SK-N-SH treated with all-trans-retinoic acid at 6 μM for 48 hours (cell line): Measurements from ENCODE around the gene BICRAL.

ENCODE experiments used
- ARNTL ChIP-seq: fragments of 450-650 bp; formaldehyde crosslinking; IDR thresholded peaks from 2 replicates; pipeline ENCODE4 v1.5.0; 2020; ENCODE audit warnings: low read depth, mild to moderate bottlenecking, moderate library complexity, borderline replicate concordance
- BACH2 ChIP-seq: fragments of 250-450 bp; sonication (Bioruptor Pico); IDR thresholded peaks from 2 replicates; pipeline ENCODE4 v1.9.0; 2021; ENCODE audit warnings: mild to moderate bottlenecking, borderline replicate concordance
- GLIS3 ChIP-seq: fragments of 250-450 bp; sonication (Bioruptor Pico); IDR thresholded peaks from 2 replicates; pipeline ENCODE4 v1.5.0; 2020; ENCODE audit warnings: mild to moderate bottlenecking, moderate library complexity
- ISL1 ChIP-seq: fragments of 250-450 bp; sonication (Bioruptor Pico); IDR thresholded peaks from 2 replicates; pipeline ENCODE4 v2.1.2; 2022; ENCODE audit warnings: mild to moderate bottlenecking, moderate library complexity
- OSR1 ChIP-seq: fragments of 250-450 bp; sonication (Bioruptor Pico); IDR thresholded peaks from 2 replicates; pipeline ENCODE4 v1.8.0; 2022; ENCODE audit warnings: moderate library complexity, mild to moderate bottlenecking, inconsistent platforms
- PPARA ChIP-seq: fragments of 250-450 bp; sonication (Bioruptor Pico); IDR thresholded peaks from 2 replicates; pipeline ENCODE4 v1.5.0; 2020; ENCODE audit warnings: mild to moderate bottlenecking, borderline replicate concordance
- RARB ChIP-seq: fragments of 250-450 bp; sonication (Bioruptor Pico); IDR thresholded peaks from 2 replicates; pipeline ENCODE4 v1.8.0; 2021; ENCODE audit warnings: mild to moderate bottlenecking, moderate library complexity
- ZFP3 ChIP-seq: fragments of 250-450 bp; sonication (Bioruptor Pico); IDR thresholded peaks from 2 replicates; pipeline ENCODE4 v1.5.0; 2020; ENCODE audit warnings: mild to moderate bottlenecking, moderate library complexity
- ZFP30 ChIP-seq: fragments of 450-650 bp; formaldehyde crosslinking; IDR thresholded peaks from 2 replicates; pipeline ENCODE4 v1.5.0; 2022; ENCODE audit warnings: mild to moderate bottlenecking, moderate library complexity
- ZNF565 ChIP-seq: fragments of 450-650 bp; formaldehyde crosslinking; conservative IDR thresholded peaks from 2 replicates; pipeline ENCODE4 v1.5.0; 2020; ENCODE audit warnings: low read depth, mild to moderate bottlenecking, moderate library complexity
- TF ChIP-seq, protein P1 (sequence below): fragments of 250-450 bp; sonication (Bioruptor Pico); IDR thresholded peaks from 2 replicates; pipeline ENCODE4 v1.5.0; 2020; ENCODE audit warnings: mild to moderate bottlenecking, moderate library complexity
- TF ChIP-seq, protein P2 (sequence below): fragments of 250-450 bp; sonication (Bioruptor Pico); IDR thresholded peaks from 2 replicates; pipeline ENCODE4 v1.8.0; 2021; ENCODE audit warnings: low read depth, mild to moderate bottlenecking, moderate library complexity, borderline replicate concordance
- TF ChIP-seq, protein P3 (sequence below): fragments of 250-450 bp; sonication (Bioruptor Pico); IDR thresholded peaks from 2 replicates; pipeline ENCODE4 v1.5.1; 2020; ENCODE audit warnings: low read depth, mild to moderate bottlenecking, moderate library complexity
- TF ChIP-seq, protein P4 (sequence below): fragments of 250-450 bp; sonication (Bioruptor Pico); IDR thresholded peaks from 2 replicates; pipeline ENCODE4 v1.8.0; 2020; ENCODE audit warnings: mild to moderate bottlenecking, moderate library complexity, borderline replicate concordance

DNA sequence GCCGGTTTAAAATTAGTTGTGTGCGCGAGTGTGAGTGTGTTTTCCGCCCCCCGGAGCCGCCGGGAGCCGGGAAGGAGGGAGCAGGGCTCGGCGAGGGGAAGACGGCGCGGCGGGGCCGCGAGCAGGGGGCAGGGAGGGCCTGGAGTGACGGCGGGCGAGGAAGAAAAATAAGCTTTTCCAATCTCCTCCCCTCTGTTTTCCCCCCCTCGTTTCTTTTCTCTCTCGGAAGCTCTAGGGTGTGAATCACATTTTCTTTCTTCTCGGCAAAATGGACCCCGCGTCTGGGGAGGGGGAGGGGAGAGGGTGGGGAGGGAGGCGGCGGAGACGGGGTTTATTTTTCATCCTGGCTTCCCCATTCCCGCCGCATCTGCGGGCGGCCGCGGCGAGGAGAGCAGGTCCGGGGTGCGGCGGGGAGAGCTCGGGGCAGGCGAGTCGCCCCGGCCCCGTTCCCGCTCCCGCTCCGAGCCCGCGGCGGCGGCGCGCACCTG lies 881 bp downstream of the BICRAL start:
- TF ChIP-seq GLIS3 (CRISPR knock-in tag) (no peak), ZFP30 (CRISPR knock-in tag) (no peak), RARB (no peak), BACH2 (CRISPR knock-in tag) (no peak), ZFP3 (CRISPR knock-in tag) (no peak), ARNTL (CRISPR knock-in tag) (no peak), ISL1 (CRISPR knock-in tag) (no peak), PPARA (CRISPR knock-in tag) (no peak), OSR1 (no peak), ZNF565 (CRISPR knock-in tag) (no peak)
- TF ChIP-seq, protein P1, sequence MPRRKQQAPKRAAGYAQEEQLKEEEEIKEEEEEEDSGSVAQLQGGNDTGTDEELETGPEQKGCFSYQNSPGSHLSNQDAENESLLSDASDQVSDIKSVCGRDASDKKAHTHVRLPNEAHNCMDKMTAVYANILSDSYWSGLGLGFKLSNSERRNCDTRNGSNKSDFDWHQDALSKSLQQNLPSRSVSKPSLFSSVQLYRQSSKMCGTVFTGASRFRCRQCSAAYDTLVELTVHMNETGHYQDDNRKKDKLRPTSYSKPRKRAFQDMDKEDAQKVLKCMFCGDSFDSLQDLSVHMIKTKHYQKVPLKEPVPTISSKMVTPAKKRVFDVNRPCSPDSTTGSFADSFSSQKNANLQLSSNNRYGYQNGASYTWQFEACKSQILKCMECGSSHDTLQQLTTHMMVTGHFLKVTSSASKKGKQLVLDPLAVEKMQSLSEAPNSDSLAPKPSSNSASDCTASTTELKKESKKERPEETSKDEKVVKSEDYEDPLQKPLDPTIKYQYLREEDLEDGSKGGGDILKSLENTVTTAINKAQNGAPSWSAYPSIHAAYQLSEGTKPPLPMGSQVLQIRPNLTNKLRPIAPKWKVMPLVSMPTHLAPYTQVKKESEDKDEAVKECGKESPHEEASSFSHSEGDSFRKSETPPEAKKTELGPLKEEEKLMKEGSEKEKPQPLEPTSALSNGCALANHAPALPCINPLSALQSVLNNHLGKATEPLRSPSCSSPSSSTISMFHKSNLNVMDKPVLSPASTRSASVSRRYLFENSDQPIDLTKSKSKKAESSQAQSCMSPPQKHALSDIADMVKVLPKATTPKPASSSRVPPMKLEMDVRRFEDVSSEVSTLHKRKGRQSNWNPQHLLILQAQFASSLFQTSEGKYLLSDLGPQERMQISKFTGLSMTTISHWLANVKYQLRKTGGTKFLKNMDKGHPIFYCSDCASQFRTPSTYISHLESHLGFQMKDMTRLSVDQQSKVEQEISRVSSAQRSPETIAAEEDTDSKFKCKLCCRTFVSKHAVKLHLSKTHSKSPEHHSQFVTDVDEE (CRISPR knock-in tag) = no peak
- TF ChIP-seq, protein P2, sequence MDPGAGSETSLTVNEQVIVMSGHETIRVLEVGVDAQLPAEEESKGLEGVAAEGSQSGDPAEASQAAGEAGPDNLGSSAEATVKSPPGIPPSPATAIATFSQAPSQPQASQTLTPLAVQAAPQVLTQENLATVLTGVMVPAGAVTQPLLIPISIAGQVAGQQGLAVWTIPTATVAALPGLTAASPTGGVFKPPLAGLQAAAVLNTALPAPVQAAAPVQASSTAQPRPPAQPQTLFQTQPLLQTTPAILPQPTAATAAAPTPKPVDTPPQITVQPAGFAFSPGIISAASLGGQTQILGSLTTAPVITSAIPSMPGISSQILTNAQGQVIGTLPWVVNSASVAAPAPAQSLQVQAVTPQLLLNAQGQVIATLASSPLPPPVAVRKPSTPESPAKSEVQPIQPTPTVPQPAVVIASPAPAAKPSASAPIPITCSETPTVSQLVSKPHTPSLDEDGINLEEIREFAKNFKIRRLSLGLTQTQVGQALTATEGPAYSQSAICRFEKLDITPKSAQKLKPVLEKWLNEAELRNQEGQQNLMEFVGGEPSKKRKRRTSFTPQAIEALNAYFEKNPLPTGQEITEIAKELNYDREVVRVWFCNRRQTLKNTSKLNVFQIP (CRISPR knock-in tag) = no peak
- TF ChIP-seq, protein P3, sequence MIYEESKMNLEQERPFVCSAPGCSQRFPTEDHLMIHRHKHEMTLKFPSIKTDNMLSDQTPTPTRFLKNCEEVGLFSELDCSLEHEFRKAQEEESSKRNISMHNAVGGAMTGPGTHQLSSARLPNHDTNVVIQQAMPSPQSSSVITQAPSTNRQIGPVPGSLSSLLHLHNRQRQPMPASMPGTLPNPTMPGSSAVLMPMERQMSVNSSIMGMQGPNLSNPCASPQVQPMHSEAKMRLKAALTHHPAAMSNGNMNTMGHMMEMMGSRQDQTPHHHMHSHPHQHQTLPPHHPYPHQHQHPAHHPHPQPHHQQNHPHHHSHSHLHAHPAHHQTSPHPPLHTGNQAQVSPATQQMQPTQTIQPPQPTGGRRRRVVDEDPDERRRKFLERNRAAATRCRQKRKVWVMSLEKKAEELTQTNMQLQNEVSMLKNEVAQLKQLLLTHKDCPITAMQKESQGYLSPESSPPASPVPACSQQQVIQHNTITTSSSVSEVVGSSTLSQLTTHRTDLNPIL = no peak
- TF ChIP-seq, protein P4, sequence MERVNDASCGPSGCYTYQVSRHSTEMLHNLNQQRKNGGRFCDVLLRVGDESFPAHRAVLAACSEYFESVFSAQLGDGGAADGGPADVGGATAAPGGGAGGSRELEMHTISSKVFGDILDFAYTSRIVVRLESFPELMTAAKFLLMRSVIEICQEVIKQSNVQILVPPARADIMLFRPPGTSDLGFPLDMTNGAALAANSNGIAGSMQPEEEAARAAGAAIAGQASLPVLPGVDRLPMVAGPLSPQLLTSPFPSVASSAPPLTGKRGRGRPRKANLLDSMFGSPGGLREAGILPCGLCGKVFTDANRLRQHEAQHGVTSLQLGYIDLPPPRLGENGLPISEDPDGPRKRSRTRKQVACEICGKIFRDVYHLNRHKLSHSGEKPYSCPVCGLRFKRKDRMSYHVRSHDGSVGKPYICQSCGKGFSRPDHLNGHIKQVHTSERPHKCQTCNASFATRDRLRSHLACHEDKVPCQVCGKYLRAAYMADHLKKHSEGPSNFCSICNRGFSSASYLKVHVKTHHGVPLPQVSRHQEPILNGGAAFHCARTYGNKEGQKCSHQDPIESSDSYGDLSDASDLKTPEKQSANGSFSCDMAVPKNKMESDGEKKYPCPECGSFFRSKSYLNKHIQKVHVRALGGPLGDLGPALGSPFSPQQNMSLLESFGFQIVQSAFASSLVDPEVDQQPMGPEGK (CRISPR knock-in tag) = peak; percentile 87; the same call in 1 of the 2 replicates
